ENCODE measurements around the gene RGS8.

- TF ChIP-seq POLR2AphosphoS5 (IDR thresholded peaks at IDR 0.05; ENCODE audit: low read depth, low read length) (no peak), TAF1 (IDR thresholded peaks at IDR 0.05; ENCODE audit: borderline replicate concordance, insufficient read depth, low read length) (no peak), REST (IDR thresholded peaks at IDR 0.05; ENCODE audit: insufficient read depth in 1 of 2, low read depth in 2 of 2, low read length in 2 of 2) (no peak)
Observed at GRCh38 chr1:182670032-182670749, 14.2 kb downstream of the RGS8 start.

Data from PFSK-1 (cell line).